ACHN (cell line): Measurements from ENCODE around the gene NCOA7.
A peak's percentile ranks its signal among the peaks of the same experiment; 100 is the strongest.

ENCODE experiments used
- DNase-seq: peaks from one replicate; pipeline ENCODE4 v3.0.0-alpha.2; 2015
- in situ Hi-C: cut with HindIII; loops from 2 replicates; pipeline ENCODE4 v1.10.0; 2017; ENCODE audit warnings: low sequenced_read_pairs, low pct_ligation_motif_present, low pct_unique_long_range_greater_than_20kb

The NCOA7 gene

DNA sequence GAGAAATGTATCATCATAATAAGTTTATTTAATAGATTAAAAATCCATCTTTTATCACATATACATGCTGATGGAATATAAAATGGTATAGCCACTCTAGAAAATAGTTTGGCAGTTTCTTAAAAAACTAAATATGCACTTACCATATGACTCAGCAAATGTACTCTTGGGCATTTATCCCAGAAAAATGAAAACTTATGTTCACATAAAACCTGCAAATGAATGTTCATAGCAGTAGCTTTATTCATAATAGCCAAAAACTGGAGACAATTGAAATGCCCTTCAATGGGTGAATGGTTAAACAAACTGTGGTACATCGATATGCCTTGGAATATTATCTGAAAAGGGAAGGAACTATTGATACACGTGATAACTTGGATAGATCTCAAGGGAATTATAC, 6.4 kb upstream of the NCOA7 start:
- in situ Hi-C loops, result no loop called here
- DNase-seq, result no peak

DNA sequence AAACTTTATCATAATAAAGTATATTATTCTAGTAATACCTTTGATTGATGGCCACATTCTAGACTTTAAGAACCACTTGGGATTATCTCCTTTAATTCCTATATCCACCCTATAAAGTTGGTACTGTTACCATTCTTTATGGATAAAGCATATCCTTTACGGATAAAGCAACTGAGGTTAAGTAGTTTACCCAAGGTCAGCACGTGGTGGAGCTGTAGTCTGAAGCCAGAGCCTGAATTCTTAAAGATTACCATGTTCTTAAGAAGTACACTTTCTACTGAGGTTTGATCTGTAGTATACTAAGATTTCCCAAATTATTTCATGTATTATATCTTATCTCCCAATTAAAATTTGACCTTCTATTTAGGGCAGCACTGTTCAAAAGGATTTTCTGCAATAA, 3.0 kb upstream of the NCOA7 start:
- in situ Hi-C loops, result no loop called here
- no peak for DNase-seq

DNA sequence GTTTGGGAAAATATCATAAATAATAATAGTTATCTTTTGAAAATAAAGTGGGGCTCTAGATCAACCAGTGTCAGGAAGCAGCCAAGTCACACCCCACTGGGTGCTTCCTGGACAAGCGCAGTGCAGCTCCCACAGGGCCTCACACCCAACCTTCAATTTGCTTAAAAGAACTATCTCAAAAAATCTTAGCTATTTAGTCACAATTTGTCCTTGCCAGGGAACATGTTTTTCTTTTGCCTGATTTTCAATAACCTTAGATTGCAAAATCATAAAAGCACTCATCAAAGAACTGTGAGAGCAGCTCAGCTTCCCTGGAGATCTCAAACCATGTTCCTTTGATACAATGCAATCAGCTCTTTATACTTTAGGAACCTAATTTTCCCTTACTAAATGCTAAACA, 1.6 kb upstream of the NCOA7 start:
- no peak for DNase-seq
- in situ Hi-C loops, result no loop called here

DNA sequence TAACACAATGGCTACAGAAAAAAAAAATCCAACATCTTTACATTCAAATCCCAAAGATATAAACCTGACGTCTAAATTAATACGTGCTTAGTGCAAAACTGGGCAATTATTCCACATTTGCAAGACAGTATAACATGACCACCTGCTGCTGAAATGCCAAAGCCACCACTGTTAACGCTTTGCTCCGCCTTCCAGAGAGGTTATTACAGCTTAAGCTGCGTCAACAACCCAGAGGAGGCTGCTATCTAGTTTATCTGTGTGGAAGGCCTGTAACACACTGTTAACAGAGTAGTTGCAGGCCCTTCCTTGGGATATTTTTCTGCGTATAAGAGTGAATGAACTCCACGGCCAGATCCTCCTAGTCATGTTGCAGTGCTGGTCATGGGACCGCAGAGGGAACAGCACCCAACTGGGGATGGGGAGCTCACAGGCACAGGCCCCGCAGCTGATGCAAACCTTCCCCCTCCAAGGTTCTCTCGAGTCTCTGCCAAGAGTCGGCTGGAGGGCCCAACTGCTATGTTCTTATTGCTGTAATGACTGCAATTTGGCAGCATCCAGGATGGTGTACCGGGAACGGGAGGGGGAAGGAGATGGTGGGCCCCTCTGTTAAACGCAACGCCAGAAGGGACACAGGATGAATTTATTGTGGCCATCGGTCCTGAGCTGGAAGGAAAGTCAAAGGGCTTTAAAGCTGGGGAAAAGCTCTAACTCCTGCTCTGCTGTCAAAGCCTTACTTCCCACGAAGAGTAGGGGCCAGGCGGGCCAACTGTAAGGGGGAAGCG, 993 bp upstream of the NCOA7 start:
- DNase-seq, result peak; percentile 37

DNA sequence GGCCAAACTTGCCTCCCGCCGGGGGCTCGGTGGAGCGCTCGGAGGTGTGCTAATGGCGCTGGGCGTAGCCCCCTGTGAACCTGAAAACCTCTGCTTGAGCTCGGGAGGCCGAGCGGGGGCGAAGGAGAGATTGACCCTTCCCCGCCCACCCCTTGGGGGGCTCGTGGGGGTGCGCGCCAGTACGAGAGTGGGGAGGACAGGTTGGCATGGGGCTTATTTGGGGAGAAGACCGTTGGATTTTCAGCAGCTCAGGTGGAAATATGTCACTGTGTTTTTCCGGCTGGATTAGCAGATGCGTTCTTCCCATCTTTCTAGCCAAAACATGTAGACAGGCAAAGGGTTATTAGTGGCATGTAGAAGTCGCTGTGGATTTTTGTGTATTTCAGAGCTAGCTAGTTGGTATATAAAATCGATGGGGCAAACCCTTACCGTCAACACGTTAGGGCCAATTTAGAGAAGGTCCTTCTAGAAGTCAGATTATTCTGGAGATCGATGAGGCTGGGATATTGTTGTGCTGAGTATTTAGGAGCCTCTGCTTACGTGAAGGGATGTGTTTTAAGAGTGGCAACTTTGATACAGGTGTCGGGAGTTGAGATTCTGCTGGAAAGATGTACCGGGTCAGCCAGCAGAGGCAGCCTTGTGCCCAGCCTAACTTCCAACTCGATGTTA, 525 bp downstream of the NCOA7 start:
- in situ Hi-C loops, result no loop called here
- DNase-seq, result peak; percentile 58

More for the DNA sequence above, 993 bp upstream of the NCOA7 start:
- in situ Hi-C loops, result no loop called here

DNA sequence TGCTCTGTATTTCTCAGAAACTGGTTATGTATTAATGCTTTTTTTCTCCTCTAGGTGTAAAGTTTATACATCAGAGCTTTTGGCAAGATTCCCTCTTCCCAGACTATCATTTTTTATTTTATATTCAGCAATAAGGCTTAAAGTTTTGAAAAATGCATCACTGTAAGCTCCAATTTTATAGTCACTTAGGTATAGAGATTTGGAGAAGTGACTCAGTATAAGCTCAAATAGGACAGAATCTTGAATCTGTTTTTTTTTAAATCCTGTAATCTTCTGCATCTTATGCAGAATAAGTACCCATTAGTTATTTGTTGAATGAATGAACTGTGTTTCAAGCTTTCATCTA, 1.0 kb downstream of the NCOA7 start:
- no peak for DNase-seq
- in situ Hi-C loops, result no loop called here

DNA sequence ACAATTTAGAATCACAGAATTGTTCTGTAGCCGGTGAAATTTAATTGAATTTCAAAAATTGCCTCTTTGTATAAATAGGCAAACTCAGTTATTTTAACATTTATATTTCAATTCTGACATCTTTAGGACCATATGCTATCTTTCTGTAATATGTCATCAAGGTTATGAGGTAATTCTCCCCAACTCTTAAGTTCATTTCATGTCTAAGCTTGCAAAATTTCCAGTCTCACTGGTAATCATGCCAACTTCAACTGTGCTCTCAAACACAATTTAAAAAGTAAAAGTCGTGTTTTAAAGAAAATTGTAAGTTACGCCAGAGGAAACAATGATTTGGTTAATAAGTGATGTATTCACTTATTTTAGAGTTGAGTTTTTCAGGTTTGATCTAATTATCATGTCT, 1.4 kb downstream of the NCOA7 start:
- in situ Hi-C loops, result no loop called here
- DNase-seq, result no peak

DNA sequence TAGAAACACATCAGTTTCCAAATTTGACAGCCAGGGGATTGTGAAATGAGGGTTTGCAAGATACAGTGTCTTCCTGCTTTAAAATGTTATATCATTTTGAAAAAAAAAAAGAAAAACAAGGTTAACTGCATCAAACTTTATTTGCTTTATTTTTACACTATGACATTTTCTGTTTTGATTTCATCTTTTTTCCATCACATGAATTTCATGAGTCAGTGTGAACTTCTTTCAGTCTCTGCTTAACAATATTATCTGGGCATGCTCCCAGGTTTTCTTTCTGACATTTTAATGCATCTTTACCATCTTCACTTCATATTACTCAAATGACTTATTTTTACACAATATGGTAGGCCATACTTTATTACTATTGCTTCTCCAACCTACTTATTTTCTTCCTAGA, 1.9 kb downstream of the NCOA7 start:
- no peak for DNase-seq
- in situ Hi-C loops, result no loop called here

DNA sequence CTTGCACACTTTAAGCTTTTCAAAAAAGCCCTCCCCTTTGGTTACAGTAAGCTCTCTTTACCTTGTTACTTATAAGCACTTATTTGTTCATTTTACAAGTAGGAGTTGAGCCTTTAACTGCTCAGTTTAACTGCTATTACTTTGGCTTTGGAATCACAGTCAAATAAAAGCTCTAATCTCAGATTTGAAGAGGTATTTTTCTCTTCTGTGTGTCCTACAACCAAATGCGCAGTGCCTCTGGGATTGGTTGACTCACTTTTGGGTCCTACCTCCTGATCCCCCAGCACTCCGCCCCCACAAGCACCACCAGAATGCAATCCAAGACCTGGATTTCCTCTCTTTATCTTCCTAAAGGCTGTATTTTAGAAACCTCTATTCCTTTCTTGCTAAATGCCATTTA, 2.5 kb downstream of the NCOA7 start:
- in situ Hi-C loops, result no loop called here
- no peak for DNase-seq

DNA sequence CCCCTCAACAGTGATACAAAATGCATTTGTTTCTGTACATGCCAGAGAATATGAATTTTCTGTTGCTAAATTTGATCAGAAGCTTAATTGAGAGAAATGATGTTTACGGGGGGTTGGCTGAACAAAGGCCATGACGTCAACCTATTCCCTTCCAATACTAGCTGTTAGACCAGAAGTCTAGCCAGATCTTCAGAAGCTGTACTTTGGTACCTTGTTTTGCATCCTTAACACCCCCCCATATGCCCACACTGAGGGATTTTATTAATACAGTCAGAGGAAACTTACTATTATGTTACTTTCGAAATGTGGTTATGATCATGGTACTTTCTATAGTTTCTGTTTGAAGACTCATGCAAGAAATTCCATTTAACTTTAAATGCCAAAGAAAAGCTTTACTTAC, 3.1 kb downstream of the NCOA7 start:
- no peak for DNase-seq
- in situ Hi-C loops, result no loop called here

DNA sequence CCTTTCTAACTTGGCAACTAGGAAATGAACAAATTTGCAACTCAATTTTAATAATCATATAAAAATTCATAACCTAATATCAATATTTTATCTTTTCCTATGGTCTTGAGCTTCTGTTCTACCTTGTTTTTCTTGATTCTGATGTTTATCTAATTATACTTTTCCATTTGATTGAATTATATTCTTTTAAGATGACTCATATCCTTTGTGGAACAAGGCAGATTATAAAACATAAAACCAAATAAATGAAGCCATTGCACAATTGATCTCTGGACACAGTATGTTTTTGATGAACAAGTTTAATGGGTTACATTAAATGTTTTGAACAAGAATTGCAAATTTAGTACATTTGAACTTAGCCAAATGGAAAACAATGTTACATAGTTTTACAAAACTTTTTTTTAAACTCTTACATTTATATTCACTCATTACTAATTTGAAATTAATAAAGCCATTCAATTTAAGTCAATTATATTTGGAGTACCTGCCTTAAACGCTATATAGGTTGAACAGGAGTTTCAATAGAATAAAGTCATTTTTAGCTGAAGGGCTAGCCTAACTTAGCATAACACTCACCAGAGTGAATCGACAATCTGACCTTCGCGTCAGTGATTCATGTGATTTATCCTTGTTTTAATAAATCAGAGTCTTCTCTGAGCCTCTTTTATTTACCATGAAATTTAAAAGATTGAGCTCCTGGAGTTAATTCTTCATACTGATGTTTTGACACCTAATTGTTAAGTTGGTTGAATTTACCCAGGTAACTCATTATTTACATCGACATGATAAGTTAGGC, 3.8 kb downstream of the NCOA7 start:
- no peak for DNase-seq
- in situ Hi-C loops, result no loop called here

DNA sequence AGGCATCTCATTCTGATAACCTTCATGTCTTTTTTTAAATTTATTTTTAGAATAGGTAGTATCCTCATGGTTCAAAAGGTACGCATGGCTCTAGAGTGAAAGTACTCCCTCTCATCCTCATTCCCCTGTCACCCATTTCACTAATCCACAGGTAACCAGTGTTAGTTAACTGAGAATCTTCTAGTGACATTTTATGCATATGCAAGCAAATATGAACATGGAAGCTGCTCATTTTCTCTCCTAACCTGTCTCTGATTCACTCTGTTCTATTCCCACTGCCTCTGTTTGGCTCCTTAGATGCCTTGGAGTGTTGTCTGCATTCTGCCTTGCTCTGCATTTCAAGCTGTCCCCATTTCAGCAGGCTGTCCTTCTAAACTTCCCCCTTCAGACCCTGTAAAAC, 4.5 kb downstream of the NCOA7 start:
- in situ Hi-C loops, result no loop called here
- DNase-seq, result no peak

DNA sequence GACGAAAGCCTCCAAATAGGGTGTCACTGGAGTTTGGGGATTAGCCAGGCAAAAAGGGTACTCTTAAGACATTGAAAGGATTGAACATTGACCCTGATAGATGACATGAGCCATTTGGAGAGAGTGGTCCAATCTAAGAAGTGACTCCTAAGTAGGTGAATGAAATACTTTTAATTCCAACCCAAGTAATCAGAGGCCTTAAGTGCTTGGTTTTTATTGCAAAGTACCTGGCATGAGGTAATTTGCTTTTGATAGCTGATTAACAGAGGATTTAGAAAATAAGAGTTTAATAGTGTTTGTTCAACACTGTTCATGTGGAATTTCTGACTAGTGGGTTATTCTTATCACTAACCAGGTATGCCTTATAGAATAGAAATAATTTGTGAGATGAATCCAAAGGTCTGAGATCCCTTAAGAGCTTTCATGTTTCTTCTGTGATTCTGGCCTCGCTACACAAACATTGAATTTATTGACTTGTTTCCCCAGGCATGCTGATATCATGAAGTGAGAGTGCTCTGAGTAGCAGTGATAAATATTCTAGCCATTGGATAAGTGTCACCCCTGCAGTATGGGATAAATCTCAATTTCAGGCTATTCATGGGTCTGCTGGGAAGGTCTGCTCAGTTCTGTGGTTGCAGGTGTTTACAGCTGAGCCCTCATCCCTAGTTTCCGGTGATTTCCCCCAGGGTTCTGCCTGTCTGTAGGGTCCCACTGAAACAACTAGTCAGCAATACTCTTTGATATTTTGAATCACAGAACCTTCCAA, 6.5 kb downstream of the NCOA7 start:
- no peak for DNase-seq
- in situ Hi-C loops, result no loop called here

DNA sequence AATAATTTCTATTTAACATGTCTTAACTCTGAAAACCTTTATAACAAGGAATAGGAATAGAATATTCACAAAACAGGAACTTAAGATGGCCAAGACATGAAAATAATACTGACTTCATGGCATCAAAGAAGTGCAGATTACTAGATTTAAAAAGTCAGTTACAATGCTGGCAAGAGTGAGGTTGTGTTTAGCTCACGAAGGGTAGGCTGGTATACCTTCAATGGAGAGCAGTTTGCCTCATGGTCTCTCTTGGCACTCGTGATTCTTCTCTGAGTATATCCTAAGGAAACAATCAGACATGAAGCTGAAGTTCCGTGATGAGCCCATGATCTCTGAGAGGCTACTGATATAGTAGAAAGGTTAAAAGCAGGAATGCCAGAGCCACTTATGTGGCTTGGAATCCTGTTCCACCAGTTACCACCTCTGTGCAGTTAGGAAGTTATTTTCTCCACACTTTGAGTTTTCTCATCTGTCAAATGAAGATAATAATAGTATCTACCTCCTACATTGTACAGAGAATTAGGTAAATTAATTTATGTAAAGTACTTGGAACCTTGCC, 7.2 kb downstream of the NCOA7 start:
- no peak for DNase-seq
- in situ Hi-C loops, result no loop called here

DNA sequence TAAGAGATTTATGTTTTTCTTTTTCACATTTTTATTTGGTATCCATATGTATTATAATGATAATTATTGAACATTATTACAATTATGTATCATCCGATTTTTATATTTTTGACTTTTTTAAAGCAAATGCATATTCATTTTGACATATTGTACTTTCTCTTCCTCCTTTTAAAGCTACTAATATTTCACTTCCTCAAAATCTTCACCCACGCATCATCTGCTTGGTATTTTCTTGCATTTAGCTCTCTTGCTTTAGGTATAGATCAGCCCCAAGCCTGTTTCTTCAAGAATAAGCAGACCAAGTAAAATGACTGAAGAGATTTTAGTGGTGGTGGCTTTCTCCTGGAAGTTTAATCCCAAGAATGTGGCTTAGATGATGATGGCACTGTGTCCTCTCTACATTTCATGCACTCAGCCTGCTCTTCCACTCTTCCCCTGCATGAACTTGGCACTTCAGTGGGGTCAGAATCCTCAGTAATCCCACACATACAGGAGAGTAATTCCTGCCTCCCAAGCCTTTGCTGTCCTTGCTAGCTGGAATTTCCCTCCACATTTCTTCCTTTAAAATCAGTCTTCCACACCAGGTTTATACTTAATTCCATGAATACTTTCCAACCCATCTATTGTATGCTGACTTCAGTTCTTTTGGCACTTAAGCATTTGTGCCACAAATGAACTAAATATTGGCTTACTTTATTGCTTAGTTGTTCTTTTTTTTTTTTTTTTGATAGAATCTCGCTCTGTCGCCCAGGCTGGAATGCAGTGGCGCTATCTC, 8.2 kb downstream of the NCOA7 start:
- in situ Hi-C loops, result no loop called here
- DNase-seq, result no peak

DNA sequence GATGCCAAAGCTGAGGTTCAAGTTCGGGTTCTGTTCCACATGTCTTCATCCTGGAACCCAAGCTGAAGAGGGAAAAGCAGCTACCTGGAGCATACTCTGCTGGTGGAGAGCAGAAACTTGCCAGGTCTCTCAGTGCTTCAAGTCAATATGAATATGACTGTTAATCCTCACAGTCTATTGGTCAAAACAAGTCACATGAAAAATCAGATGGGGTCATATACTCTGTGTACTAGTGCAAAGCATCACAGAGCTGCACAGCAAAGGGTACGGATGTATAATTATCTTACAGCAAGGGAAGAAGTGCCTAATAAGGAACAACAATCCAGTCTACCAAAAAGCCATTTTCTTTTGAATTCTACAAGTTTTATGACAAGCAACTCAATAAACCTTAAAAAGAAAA, 11.6 kb downstream of the NCOA7 start:
- in situ Hi-C loops, result no loop called here
- no peak for DNase-seq

DNA sequence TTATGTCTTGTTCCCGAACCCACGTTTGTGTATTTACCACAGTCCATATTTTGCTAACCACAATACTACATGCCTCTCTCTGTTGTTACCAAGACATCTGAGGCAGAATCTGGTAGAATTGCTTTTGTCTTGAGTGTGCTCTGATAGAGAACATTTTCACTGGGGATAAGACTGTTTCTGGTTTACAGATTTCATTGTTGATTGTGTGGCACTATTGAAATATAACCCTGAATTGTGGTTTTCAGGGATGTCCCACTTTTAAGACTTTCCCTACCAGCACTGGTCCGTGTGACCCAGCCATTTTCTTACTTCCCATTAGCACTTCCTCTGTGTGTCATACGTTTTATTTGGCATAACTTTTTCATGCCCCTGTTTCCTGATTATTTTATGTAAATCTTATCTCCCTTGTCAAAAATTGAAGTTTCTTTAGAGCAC, 12.2 kb downstream of the NCOA7 start:
- in situ Hi-C loops, result no loop called here
- DNase-seq, result no peak

DNA sequence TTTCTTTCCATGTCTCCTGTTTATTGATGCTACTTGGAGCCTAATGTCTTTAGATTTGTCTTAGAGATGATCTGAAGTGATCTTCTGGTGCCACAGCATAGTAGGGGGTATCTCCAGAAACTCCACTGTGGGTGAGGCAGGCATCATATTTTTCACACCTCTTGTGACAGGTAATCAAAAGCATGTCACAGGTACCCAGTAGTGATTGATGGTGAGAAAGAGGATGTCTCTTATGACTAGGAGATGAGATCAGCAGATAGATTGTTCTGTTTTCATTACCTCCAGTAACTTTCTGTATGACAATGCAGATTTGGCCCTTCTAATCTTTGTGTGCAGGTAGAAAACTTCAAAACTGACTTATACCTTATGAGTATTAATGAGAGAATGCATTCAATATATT, 13.5 kb downstream of the NCOA7 start:
- in situ Hi-C loops, result no loop called here
- DNase-seq, result no peak
